Inflammatory macrophage treated with lipopolysaccharide for 4 hours (primary cell): ENCODE data around the gene PDE7B.
"Not testable (repeated sequence)": the region's sequence is repeated elsewhere in the genome, so short reads cannot be mapped to it uniquely, and the experiment has no call there.

Source experiments
- DNase-seq: peaks from one replicate; pipeline ENCODE4 v3.0.0-alpha.2; 2020

PDE7B gene

DNA sequence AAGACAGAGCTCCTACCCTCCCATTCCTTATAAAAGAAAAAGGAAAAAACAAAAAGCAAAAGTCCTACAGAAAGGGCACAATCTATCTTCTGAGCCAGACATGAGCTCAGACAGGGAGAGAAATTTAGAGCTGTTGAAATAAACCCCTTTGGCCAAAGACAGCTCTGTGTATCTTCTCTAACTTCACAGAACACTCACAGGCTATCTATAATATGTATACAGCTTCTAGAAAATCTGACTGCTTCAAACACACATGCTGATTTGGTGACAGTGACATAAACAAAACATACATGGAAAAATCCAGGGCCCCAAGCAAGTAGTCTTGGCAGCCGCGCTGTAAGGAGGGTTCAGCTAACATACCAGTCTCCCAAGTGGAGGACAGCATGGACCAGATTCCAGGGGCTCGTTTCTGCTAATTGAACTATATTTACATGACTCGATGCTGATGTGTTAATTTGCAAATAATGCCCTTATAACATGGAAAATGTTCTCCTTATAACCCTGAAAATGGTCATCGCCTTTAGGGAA lies 361.6 kb downstream of the PDE7B start:
- DNase-seq, result no peak

DNA sequence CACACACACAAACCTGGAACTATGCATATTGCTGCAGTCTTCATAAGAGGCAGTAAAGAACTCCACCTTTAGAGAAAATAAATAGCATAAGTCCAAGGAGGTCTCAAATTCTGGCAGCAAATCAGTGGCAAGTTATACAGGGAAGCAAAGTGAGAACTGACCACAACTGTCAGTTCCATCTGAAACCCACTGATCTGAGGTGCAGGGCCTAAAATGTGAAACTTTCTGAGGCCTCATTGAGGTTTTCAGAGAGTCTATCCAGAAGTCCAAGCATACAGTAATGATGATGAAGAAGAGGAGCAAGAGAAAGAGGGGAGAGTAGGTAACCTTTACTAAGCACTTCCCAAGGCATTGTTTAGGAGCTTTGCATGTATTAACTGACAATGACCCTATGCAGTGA lies 362.4 kb downstream of the PDE7B start:
- no peak for DNase-seq

DNA sequence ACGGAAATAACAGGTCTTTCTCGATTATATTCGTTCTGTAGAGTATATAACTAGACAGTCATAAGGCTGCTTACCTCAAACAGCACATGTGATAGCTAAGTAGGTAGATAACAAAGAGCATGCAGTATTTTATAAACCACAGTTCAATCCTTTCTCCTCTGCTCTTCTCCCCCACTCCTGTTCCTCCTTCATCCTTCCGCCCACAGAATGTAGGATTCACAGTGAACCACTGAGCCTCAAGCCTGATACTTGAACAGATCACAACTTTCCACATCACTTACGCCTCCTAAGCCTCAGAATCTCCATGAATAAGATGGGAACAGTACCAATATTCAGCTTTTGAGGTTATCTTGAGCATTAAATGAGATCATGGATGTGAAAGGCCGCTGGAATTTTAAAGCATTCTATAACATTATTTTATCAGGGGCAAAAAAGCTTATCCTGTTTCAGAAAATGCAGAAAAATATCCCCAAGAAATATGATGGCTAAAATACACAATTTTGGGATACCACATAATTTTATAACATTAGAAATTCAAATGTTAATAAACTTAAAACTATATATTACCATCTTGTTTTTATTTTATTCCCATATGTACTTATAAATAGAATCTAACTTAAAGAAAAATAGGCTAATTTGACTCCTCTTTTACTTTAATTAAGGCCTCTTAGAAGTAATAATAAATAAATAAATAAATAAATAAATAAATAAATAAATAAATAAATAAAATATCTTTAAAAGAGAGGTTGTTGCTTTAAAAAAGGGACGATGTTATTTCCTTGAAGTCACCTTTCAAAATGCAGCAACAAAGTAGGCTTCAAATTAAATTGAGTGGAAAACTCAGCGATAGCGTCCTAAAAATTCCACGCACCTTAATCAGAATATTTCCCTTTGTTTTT lies 365.3 kb downstream of the PDE7B start:
- DNase-seq, result no peak

DNA sequence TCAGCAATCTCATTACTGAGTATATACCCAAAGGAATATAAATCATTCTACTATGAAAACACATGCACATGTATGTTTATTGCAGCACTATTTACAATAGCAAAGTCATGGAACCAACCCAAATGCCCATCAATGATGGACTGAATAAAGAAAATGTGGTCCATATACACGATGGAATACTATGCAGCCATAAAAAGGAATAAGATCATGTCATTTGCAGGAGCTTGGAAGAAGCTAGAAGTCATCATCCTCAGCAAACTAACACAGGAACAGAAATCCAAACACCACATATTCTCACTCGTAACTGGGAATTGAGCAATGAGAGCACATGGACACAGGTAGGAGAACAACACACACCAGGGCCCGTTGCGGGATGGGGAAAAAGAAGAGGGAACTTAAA lies 373.5 kb downstream of the PDE7B start:
- DNase-seq, result not testable (repeated sequence)

DNA sequence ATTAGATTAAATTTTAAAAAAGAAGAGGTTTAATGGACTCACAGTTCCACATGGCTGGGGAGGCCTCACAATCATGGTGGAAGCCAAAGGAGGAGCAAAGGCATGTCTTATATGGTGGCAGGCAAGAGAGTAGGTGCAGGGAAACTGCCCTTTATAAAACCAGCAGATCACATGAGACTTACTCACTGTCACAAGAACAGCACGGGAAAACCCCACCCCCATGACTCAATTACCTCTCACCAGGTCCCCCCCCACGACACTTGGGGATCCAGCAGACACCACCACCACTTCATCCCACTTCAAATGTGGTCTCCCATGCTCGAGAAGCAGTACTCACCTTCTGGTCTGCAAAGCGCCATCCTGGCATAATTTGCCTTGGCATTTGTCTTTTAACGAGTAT lies 374.0 kb downstream of the PDE7B start:
- DNase-seq, result peak; percentile 58

DNA sequence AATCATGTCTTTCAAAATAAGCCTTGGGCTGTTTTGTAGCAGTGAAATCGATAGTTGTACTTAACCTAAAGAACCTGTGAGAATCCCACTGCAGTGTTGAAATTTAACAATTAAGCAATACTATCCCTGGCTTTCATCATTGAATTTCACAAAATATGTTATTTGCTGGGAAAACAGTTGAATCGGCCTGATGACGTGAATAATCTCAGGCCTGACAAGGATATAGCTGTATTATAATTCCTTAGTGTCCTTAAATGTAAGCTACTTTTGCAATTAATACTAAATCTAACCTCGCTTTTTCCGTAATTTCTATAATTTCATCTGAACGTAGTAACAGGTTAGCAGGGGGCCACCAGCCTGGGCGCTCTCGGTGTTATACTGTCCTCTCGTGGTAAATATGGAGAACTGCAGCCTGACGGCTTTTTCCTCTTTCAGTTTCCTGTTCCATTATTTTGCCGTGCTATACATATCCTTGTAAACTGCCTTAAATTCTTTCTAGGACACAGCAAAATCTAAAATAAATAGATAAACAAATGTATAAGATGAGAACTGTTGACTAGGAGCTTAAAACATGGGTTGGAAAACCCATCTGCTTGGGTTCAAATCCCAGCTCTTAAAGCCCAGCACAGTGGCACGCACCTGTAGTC lies 374.6 kb downstream of the PDE7B start:
- peak; percentile 55 for DNase-seq

DNA sequence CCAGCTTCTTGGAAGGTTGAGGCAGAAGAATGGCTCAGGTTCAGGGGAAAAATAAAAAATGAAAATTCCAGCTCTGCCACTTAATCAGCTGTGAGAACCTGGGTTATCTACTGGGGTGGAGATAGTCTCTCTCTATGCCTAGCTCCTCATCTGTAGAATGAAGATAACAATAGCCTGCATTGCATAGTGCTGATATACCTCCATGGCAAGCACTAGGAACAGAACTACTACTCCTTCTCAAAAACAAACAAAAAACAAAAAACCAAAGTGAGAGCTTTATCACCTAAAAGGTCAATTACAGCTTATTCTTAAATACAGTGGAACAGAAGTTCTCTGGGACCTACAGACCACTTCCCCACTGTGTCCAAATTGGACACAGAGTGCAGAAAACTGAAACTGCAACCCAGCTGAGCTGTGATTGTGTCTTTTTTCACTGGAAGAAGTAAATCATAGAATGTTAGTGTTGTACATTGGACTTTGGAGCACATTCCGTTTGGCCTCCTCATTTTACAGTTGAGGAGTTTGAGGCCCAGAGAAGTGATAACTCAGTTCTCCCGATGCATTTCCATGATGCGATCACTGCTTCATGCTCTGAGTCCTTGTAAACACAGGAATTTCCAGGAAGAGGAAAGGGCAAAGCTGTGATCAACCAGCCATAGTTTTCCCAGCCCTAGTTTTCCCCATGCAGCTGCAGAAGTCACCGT lies 375.3 kb downstream of the PDE7B start:
- DNase-seq, result peak; percentile 50

DNA sequence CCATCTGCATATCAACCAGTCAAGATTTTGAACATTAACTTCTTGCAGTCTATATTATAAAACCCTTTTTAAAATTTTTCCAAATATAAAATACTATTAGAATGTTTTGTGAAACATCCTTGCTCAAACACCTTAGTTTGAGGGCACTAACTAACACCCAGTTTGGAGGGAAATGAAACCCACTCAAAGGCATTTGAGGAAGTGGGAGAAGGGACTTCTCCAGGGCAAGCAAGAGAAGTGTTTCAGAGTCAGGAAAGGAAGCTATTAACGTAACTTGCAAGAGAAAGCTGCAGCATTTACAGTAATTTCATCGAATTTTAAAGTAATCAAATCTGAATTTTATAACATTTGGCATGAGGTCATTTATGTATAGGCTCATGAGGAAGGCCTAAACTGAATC lies 377.3 kb downstream of the PDE7B start:
- DNase-seq, result peak; percentile 84

DNA sequence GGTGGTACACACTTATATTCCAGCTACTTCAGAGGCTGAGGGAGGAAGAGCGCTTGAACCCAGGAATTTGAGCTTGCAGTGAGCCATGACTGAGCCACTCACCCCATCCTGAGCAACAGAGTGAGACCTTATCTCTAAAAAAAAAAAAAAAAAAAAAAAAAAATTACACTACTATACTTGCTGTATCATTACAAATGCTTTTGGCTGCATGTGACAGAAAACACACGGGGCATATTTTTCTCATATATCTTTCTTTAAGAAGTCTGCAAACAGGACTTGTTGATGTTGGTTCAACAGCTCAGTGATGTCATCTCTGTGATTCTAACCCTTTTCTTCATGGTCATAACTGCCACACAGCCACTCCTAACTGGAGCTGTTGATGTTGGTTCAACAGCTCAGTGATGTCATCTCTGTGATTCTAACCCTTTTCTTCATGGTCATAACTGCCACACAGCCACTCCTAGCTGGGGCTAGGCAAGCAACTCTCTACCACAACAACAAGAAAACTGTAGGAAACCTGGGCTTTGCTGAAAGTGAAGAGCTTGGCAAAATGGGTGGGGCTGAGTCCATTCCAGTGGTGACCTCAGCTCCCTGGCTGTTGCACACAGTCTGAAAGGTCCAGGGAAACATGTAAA lies 378.8 kb downstream of the PDE7B start:
- DNase-seq, result peak; percentile 47

DNA sequence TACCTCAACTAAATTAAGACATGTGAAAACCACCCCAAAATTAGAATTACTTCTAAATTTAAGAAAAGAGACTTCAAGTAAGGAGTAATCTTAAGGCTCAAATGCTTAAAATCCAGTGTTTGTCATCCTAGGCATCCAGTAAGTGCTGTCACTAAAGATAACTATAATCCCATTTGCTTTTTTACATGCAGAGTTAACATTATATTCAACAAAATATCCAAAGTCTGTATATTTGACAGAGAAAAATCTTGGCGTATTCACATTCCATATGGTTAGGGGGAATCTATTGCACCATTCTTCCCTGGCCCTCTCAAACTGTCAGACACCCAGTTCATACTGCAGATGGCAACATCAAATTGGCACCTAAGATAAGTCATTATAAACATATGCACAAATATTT lies 381.2 kb downstream of the PDE7B start:
- no peak for DNase-seq

DNA sequence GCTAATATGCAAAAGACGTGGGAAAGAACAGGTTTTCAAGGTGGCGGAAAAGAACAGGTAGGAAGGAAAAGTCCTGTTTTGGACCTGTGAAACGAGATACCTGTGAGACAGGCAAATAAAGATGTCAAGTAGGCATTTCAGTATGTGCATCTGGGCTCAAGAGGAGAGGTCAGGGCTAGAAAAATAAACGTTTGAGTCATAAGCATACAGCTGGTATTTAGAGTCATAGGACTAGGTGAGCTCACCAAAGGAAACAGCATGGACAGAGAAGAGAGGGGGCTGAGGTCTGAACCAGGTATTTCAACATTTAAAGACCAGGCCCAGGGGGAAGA lies 383.7 kb downstream of the PDE7B start:
- DNase-seq, result no peak

DNA sequence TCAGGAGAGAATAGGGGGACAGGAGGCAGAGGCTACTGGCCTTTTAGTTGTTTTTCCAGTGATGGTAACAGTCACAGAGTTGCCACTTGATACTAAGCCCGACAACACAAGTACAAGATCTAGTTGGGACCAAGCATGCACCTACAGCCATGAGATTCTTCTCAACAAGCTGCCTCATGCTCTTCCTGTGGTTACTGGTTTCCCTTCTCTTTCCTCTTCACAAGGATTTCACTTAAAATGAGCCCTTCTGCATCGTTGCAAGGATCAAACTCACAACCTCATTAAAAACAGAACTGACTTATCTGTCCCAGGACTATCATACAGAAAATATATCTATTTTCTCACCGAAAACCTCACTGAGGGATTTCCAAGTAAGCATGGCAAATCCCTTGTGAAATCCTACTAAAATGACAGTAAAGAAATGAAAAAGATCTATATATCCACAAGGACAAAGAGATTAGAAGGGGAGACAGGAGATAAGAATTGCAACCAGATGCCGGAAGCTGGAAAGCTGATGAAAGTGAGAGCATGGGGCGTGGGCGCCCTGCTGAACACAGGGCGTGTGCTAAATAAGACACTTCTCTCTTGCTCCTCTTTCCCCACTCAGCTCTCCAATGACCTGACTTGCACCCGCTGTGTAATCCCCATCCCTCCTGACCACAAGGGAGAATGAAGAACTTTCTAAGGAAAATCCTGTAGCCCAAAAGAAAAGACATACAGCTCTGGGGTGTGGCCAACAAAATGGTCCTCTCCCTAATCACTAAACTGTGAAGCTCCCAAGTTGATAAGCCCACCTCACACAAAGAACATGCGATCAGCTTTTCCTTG lies 385.2 kb downstream of the PDE7B start:
- peak; percentile 91 for DNase-seq

DNA sequence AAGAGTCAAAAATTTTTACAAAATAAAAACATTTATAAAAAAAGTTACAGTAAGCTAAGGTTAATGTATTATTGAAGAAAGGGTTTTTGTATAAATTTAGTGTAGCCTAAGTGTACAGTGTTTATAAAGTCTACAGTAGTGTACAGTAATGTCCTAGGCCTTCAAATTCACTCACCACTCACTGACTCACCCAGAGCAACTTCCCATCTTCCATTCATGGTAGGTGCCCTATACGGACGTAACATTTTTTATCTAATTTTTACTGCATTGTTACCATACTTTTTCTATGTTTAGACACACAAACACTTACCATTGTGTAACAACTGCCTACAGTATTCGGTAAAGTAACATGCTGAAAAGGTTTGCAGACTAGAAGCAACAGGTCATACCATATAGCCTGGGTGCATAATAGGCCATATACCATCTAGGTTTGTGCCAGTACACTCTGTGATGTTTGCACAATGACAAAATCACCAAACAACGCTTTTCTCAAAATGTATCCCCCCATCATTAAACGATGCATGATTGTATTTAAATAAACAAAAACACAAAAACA lies 392.6 kb downstream of the PDE7B start:
- no peak for DNase-seq
